Fibroblast of pulmonary artery (primary cell): ENCODE results near the gene FOXK2.
"Not testable (repeated sequence)": the region's sequence is repeated elsewhere in the genome, so short reads cannot be mapped to it uniquely, and the experiment has no call there.

ENCODE experiments used
- DNase-seq: peaks from one replicate; pipeline ENCODE4 v3.0.0-alpha.2; 2010; ENCODE audit warnings: low read depth
- H3K4me3 ChIP-seq: replicated peaks from 2 replicates; pipeline ENCODE4 v1.5.1; 2011; ENCODE audit warnings: low read depth, mild to moderate bottlenecking, control low read depth, low read length, moderate library complexity
- TF ChIP-seq, protein P1 (sequence below): IDR thresholded peaks from 2 replicates; pipeline ENCODE4 v1.5.1; 2011; ENCODE audit warnings: mild to moderate bottlenecking, control low read depth, low read length, inconsistent platforms; ENCODE audit errors: missing control alignments

The FOXK2 gene

DNA sequence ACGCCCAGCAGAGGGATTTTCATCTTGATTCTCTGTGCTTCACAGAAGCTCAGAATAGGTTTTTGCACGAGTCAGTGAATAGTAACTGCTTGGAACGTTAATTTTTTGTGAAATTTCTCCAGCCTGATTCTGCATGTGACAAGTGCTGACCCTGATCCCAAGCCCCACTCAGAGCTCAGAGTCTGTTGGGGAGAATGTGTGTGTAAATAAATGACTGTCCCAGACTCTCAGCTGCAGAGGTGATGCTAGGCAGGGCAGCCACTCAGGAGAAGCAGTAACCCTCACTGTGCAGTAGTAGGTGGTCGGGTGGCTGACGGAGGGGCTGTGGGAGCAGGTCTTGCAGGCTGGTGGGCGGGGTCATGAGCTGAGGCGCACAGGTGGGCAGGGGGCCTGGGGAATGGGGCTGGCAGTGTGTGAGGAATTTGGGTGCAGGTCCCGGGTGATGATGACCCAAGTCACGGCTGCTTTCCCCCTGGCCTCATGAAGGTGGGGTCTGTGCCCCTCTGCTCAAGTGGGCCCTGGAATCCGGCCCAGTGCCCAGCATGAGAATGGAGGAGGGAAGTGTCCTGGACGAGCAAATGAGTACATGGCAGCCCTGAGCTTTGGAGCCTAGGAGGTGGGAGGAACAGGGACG lies 16.3 kb upstream of the FOXK2 start:
- TF ChIP-seq, protein P1, sequence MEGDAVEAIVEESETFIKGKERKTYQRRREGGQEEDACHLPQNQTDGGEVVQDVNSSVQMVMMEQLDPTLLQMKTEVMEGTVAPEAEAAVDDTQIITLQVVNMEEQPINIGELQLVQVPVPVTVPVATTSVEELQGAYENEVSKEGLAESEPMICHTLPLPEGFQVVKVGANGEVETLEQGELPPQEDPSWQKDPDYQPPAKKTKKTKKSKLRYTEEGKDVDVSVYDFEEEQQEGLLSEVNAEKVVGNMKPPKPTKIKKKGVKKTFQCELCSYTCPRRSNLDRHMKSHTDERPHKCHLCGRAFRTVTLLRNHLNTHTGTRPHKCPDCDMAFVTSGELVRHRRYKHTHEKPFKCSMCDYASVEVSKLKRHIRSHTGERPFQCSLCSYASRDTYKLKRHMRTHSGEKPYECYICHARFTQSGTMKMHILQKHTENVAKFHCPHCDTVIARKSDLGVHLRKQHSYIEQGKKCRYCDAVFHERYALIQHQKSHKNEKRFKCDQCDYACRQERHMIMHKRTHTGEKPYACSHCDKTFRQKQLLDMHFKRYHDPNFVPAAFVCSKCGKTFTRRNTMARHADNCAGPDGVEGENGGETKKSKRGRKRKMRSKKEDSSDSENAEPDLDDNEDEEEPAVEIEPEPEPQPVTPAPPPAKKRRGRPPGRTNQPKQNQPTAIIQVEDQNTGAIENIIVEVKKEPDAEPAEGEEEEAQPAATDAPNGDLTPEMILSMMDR, result no peak
- DNase-seq, result no peak
- H3K4me3 ChIP-seq, result no peak overlapping the region

DNA sequence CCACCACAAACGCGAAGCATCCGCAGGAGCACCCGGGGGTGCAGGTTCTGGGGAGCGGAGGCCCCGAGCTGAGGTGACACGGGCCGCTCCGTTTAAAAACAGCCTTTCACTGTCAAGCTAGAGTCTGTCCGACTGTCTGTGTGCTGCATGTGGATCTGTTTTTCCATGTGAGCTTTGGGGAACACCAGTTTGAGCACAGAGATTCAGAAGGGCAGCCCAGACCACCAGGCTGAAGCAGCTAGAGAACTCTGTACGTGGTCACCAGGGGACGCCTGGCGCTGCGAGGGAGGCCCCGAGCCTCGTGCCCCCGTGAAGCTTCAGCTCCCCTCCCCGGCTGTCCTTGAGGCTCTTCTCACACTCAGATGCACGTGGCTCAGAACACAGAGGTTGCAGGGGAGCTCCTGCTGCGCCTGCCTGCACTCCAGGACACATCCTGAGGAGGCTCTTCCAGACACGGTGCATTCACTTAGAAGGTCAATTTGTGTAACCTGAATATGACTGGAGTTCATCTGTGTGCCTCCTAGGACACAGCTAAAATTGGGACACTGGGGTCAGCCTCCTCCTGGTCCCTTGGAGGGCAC lies 15.7 kb upstream of the FOXK2 start:
- TF ChIP-seq, protein P1, result no peak

DNA sequence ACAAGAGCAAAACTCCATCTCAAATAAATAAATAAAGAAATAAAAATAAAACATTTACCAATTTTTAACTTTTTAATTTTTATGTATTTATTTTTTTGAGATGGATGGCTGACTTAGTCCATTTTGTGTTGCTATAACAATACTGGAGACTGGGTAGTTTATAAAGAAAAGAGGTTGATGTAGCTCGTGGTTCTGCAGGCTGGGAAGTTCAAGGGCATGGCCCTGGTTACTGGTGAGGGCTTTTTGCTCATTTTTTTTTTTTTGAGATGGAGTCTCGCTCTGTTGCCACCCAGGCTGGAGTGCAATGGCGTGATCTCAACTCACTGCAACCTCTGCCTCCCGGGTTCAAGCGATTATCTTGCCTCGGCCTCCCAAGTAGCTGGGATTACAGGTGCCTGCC lies 14.2 kb upstream of the FOXK2 start:
- DNase-seq, result no peak

More for the DNA sequence above, 15.7 kb upstream of the FOXK2 start:
- H3K4me3 ChIP-seq, result no peak overlapping the region
- DNase-seq, result no peak

DNA sequence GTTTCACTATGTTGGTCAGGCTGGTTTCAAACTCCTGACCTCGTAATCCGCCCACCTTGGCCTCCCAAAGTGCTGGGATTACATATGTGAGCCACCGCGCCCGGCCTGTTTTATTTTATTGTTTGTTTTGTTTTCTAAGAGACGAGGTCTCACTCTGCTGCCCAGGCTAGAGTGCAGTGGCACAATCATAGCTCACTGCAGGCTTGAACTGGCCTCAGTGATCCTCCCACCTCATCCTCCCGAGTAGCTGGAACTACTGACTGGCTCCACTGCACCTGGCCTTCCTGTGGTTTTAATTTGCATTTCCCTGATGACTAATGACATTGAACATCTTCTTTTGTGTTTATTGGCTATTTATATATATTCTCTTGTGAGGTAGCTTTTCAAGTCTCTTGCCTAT lies 13.1 kb upstream of the FOXK2 start:
- DNase-seq, H3K4me3 ChIP-seq: not testable (repeated sequence)

More for the DNA sequence above, 14.2 kb upstream of the FOXK2 start:
- TF ChIP-seq, protein P1, result no peak
- H3K4me3 ChIP-seq, result no peak overlapping the region

DNA sequence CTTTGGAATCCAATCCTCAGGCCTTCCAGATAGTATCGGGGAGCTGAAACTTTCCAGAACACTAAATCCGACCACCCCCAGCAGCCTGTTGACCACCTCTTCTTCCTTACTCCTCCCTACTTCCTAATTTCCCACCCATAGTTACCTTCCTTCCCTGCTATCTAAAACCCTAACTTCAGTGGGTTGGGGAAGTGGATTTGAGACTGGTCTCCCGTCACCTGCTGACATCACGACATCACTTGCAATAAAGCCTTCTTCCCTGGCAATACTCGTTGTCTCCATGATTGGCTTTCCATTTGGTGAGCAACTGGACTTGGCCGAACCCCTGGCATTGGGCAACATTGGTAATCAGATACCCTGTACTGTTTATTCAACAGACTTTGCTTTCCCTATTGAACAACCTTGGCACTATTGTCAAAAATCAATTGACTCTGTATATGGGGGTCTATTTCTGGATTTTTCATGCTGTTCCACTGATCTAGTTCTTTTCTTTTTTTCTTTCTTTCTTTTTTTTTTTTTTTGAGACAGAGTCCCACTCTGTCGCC lies 11.8 kb upstream of the FOXK2 start:
- no peak for DNase-seq
- H3K4me3 ChIP-seq, result no peak overlapping the region
- TF ChIP-seq, protein P1, result no peak

DNA sequence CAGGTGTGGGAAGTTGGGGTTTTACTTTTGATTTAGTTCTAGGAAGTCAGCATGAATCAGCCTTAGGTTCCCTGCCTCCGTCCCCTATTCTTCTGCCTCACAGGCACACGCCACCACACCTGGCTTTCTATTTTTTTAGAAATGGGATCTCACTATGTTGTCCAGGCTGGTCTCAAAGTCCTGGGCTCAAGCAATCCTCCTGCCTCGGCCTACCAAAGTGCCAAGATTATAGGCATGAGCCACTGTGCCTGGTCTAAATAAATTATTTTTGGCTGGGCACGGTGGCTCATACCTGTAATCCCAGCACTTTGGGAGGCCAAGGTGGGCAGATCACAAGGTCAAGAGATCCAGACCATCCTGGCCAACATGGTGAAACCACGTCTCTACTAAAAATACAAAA lies 7.9 kb upstream of the FOXK2 start:
- not testable (repeated sequence) for H3K4me3 ChIP-seq, DNase-seq

DNA sequence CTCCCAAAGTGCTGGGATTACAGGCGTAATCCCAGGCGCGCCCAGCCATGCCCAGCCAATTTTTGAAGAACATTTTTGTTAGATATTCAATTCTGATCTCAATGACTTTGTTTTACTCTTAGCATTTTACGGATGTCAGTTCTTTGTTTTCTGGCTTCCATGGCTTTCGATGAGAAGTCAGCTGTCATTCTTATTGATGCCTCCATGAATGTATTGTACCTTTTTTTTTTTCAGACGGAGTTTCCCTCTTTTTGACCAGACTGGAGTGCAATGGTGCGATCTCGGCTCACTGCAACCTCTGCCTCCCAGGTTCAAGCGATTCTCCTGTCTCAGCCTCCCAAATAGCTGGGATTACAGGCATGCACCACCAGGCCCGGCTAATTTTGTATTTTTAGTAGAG lies 5.7 kb upstream of the FOXK2 start:
- H3K4me3 ChIP-seq, DNase-seq: not testable (repeated sequence)

DNA sequence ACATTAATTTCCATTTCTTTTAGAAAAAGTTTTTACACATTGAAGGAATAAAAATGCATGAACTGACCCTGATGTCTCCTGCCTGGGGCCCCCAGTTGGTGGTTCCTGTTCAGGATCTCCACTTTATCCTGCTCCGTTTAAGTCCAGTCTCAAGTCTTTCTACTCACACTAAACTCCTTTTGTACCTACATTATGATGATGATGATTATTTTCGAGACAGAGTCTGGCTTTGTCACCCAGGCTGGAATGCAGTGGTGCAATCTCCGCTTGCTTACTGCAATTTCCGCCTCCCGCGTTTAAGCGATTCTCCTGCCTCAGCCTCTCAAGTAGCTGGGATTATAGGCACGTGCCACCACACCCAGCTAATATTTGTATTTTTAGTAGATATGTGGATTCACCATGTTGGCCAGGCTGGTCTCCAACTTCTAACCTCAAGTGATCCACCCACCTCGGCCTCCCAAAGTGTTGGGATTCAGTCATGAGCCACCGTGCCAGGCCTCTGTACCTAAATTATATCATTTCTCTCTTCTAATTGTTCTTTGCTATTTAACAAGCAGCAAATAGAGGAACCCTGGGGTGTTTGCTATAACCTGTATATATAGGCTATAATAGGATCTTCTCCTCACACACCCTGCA lies 2.2 kb upstream of the FOXK2 start:
- TF ChIP-seq, protein P1, result no peak
- H3K4me3 ChIP-seq, result no peak overlapping the region
- DNase-seq, result no peak
